SK-N-MC (cell line): ENCODE results near the gene SPATA46.
A peak's percentile ranks its signal among the peaks of the same experiment; 100 is the strongest.

Experiments
- DNase-seq: peaks from one replicate; pipeline ENCODE4 v3.0.0-alpha.2; 2011; ENCODE audit warnings: low read depth, low spot score
- H3K27ac ChIP-seq: fragments of 200-600 bp; sonication (generic); 2 replicates; pipeline ENCODE4 v1.5.1; 2016; ENCODE audit warnings: mixed run types
- H3K36me3 ChIP-seq: fragments of 200-600 bp; sonication (generic); 2 replicates; pipeline ENCODE4 v1.6.1; 2017; ENCODE audit warnings: antibody characterized with exemption, low read length, mixed read lengths; ENCODE audit not compliant: insufficient read depth
- H3K4me3 ChIP-seq: fragments of 200-600 bp; sonication (generic); 2 replicates; pipeline ENCODE4 v1.5.1; 2016
- H3K9ac ChIP-seq: fragments of 200-600 bp; sonication (generic); 2 replicates; pipeline ENCODE4 v1.8.0; 2017; ENCODE audit warnings: mixed run types, mixed read lengths; ENCODE audit not compliant: insufficient read length
- H3K9me3 ChIP-seq: fragments of 200-600 bp; sonication (generic); 2 replicates; pipeline ENCODE4 v1.6.1; 2017; ENCODE audit warnings: low read depth, mild to moderate bottlenecking, antibody characterized with exemption, low read length, moderate library complexity, mixed read lengths
- EZH2 ChIP-seq: fragments of 200-600 bp; sonication (generic); IDR thresholded peaks from one replicate; pipeline ENCODE4 v1.6.1; 2017; ENCODE audit warnings: antibody characterized with exemption
- FOXP2 ChIP-seq: optimal IDR thresholded peaks from 2 replicates; pipeline ENCODE3; 2011; ENCODE audit warnings: mild to moderate bottlenecking, moderate library complexity; ENCODE audit not compliant: insufficient read depth; ENCODE audit errors: extremely low read length, control extremely low read depth
- POLR2AphosphoS5 ChIP-seq: IDR thresholded peaks from 2 replicates; pipeline ENCODE4 v1.6.1; 2012; ENCODE audit warnings: mild to moderate bottlenecking, low read depth, low read length, borderline replicate concordance

The SPATA46 gene

GRCh38 chr1:162347281-162347680 lies 29.4 kb downstream of the SPATA46 start:
- Histone ChIP-seq H3K36me3 (peaks cover 27% of the 10 kb centered on the region), H3K27ac (no peak overlapping the region), H3K4me3 (no peak overlapping the region), H3K9ac (no peak overlapping the region), H3K9me3 (no peaks in the 10 kb centered on the region)
- TF ChIP-seq EZH2 (no peak), FOXP2 (no peak), POLR2AphosphoS5 (no peak)
- DNase-seq = no peak

DNA sequence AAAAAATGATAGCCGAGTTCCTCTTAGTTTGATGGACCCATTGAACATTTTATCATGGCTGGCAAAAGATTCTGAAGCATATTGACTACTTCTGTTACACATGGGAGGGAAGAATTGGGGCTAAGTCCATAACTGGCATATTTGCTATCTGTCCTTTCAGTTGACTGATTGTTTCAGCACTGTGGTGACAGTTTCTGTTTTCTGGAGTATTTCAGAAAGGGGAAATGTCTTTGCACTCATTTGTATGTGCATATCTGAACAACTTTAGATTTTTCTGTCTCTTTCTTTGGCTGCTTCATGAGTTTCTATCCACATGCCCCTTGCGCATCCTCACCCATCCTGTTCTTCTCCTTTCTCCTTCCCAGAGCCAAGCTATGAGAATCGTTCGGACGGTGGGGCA lies 33.2 kb downstream of the SPATA46 start:
- Histone ChIP-seq H3K9ac (no peak overlapping the region), H3K36me3 (peaks cover 27% of the 10 kb centered on the region), H3K4me3 (no peak overlapping the region), H3K9me3 (no peaks in the 10 kb centered on the region), H3K27ac (no peak overlapping the region)
- TF ChIP-seq POLR2AphosphoS5 (no peak), FOXP2 (no peak), EZH2 (no peak)
- DNase-seq = no peak

- no peak for TF ChIP-seq EZH2
- TF ChIP-seq FOXP2 = no peak
- no peak for TF ChIP-seq POLR2AphosphoS5
- H3K9ac ChIP-seq = no peak overlapping the region
- no peak overlapping the region for H3K27ac ChIP-seq
- peaks cover 20% of the 10 kb centered on the region for H3K36me3 ChIP-seq
- no peak overlapping the region for H3K4me3 ChIP-seq
- H3K9me3 ChIP-seq = no peaks in the 10 kb centered on the region
- no peak for DNase-seq
Measured at GRCh38 chr1:162342452-162342983, 34.1 kb downstream of the SPATA46 start.

- Histone ChIP-seq H3K4me3 (no peak overlapping the region), H3K36me3 (peaks cover 6% of the 10 kb centered on the region), H3K9ac (no peak overlapping the region), H3K27ac (no peak overlapping the region), H3K9me3 (no peaks in the 10 kb centered on the region)
- no peak for DNase-seq
- no peak for TF ChIP-seq EZH2
- no peak for TF ChIP-seq POLR2AphosphoS5
- no peak for TF ChIP-seq FOXP2
Measured at GRCh38 chr1:162336621-162337285, 39.9 kb downstream of the SPATA46 start.

GRCh38 chr1:162335126-162335525 lies 41.5 kb downstream of the SPATA46 start:
- H3K9me3 ChIP-seq = no peaks in the 10 kb centered on the region

GRCh38 chr1:162333991-162334390 lies 42.7 kb downstream of the SPATA46 start:
- TF ChIP-seq FOXP2 (no peak), POLR2AphosphoS5 (no peak), EZH2 (no peak)
- H3K9ac ChIP-seq = no peak overlapping the region
- H3K36me3 ChIP-seq = peaks cover 6% of the 10 kb centered on the region
- no peak overlapping the region for H3K27ac ChIP-seq
- DNase-seq = no peak
- H3K9me3 ChIP-seq = no peaks in the 10 kb centered on the region
- H3K4me3 ChIP-seq = no peak overlapping the region

More at GRCh38 chr1:162335126-162335525, 41.5 kb downstream of the SPATA46 start:
- H3K27ac ChIP-seq = no peak overlapping the region
- H3K4me3 ChIP-seq = no peak overlapping the region
- peaks cover 6% of the 10 kb centered on the region for H3K36me3 ChIP-seq
- TF ChIP-seq FOXP2 (no peak), EZH2 (no peak), POLR2AphosphoS5 (no peak)
- no peak for DNase-seq
- no peak overlapping the region for H3K9ac ChIP-seq

GRCh38 chr1:162329826-162330225 lies 46.8 kb downstream of the SPATA46 start:
- Histone ChIP-seq H3K27ac (no peak overlapping the region), H3K36me3 (peaks cover 6% of the 10 kb centered on the region), H3K9ac (no peak overlapping the region), H3K9me3 (no peaks in the 10 kb centered on the region), H3K4me3 (no peak overlapping the region)
- TF ChIP-seq EZH2 = no peak
- TF ChIP-seq FOXP2 = no peak
- DNase-seq = no peak

DNA sequence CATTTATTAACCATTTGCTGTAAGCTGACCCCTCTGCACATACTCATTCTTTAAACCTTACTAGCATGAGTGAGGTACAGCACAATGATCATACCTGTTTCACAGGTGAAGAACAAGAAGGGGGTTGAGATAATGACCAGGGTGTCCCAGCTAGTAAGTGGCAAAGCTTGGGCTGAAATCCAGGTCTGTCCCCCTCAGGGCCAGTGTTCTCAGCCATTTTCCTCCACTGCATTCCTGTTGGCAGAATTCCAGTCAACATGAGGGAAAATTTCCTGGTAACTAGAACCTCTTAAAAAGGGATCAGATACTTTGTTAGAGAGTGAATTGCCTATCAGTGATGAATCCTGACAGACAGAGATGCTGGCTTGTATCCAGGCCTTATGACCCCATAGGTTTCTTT lies 48.1 kb downstream of the SPATA46 start:
- Histone ChIP-seq H3K27ac (no peak overlapping the region), H3K9me3 (no peaks in the 10 kb centered on the region), H3K36me3 (peaks cover 6% of the 10 kb centered on the region), H3K9ac (no peak overlapping the region), H3K4me3 (no peak overlapping the region)
- DNase-seq = no peak
- TF ChIP-seq FOXP2 (no peak), POLR2AphosphoS5 (no peak), EZH2 (no peak)

DNA sequence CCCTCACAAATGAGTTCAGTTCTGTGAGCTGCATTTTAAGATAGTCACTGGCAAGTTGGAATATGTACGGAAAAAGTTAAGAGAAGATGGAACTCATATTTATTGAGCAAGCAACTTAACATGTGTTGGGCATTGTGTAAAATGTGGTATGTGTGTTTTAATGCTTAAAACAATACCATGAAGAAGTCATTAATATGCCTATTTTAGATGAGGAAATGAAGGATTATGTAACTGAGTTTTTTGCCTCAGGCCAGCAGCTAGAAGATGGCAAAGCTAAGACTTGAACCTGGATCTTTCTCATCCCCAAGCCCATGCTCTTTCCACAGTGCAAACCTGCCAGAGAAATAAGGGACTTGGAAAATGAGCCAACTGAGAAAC lies 48.9 kb downstream of the SPATA46 start:
- Histone ChIP-seq H3K4me3 (no peak overlapping the region), H3K36me3 (peaks cover under 1% of the 10 kb centered on the region; the same call in 1 of the 2 replicates), H3K27ac (peak overlapping the region; percentile 61), H3K9ac (no peak overlapping the region), H3K9me3 (no peaks in the 10 kb centered on the region)
- TF ChIP-seq POLR2AphosphoS5 (no peak), FOXP2 (no peak), EZH2 (no peak)
- DNase-seq = no peak
